ENCODE measurements around the gene ST3GAL3. TPM values are rescaled to one million over a fixed set of nuclear protein-coding genes. Genes with fewer than 3 reads are reported as not detected.

Gene ST3GAL3
- polyA plus RNA-seq, 3 donors, result 21.0 to 25.4 (median 22.9) TPM

DNA sequence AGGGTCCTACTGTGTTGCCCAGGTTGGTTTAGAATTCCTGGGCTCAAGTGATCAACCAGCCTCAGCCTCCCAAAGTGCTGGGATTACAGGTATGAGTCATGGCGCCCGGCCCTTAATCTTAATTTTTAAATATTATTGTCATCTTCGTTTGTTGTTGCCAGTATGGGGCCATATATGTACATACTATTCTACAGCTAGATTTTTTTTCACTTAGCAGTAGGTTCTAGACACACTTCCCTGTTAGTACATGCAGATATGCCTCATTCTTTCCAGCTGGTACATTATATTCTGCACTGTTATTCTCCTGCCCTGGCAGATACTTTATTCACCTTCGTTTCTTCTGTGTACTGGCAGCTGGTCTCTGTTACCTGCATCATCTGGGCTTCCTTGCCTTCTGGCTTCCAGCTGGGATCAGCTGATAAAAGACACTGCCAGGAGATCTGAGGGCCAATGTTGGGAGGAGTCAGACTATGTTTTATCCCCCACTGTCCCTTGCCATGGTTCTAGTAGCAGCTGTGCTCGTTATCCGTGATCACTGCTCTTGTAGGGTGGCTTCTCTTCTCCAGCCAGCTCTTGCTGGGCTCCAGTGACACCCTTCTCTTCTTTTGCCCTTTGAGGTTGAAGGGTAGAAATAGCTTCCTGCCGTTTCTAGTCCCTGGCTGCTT, 24.7 kb downstream of the ST3GAL3 start:
- DNase-seq (ENCODE audit: extremely low read depth in 1 of 11, low read depth in 9 of 11, low spot score in 4 of 11), result no peak

DNA sequence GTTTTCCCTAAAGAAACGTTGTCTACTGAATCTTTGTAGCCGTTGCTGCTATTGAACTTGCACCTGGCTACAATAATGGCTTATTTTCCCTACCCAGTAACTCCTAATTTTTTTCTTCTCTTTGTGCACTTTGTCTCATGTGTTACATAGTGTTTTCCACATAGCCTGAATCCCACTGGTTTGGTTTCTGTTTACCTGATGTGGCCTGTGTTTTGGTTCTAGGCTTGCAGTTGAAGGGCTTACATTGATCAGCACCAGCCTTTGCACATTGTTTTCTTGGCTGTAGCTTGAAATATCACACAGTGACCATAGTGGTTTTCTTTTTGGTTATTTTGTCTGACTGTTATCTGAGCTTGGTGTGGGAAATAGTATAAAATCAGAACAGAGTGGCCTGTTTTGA, 29.5 kb downstream of the ST3GAL3 start:
- no peak for DNase-seq (ENCODE audit: extremely low read depth in 1 of 11, low read depth in 9 of 11, low spot score in 4 of 11)

DNA sequence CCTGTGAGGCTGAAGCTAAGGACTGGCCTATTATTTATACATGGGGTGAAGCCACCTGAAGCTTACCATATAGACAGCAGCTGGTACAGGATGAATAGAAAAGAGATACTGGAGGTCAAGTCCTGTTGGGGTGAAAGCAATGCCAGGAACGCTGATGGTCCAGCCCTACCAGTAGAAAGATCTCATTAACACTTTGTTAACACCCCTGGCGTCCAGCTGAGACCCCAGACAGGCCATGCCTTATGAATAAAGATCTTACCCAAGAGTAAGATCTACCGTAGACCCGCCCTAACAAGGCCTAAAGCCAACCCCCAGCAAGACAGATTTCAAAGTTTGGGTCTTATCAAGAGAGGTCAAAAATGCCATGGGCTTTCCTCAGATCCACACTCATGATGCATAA, 34.7 kb downstream of the ST3GAL3 start:
- DNase-seq (ENCODE audit: extremely low read depth in 1 of 11, low read depth in 9 of 11, low spot score in 4 of 11), result no peak

- DNase-seq (ENCODE audit: extremely low read depth in 1 of 11, low read depth in 9 of 11, low spot score in 4 of 11), result no peak
Observed at GRCh38 chr1:43743206-43743605, 35.9 kb downstream of the ST3GAL3 start.

DNA sequence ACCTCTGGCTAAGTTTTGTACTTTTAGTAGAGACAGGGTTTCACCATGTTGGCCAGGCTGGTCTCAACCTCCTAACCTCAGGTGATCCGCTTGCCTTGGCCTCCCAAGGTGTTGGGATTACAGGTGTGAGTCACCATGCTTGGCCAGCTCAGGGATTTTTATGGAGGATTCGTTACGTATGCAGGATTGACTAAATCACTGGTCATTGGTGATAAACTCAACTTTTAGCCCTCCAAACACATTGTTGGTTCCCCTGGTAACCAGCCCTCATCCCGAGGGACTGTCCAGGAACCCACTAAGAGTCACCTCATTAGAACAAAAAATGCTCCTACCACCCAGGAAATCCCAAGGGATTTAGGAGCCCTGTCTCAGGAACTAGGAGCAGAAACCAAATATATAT, 40.4 kb downstream of the ST3GAL3 start:
- no peak for DNase-seq (ENCODE audit: extremely low read depth in 1 of 11, low read depth in 9 of 11, low spot score in 4 of 11)

GRCh38 chr1:43750083-43750482, 42.7 kb downstream of the ST3GAL3 start:
- DNase-seq (ENCODE audit: extremely low read depth in 1 of 11, low read depth in 9 of 11, low spot score in 4 of 11), result no peak

DNA sequence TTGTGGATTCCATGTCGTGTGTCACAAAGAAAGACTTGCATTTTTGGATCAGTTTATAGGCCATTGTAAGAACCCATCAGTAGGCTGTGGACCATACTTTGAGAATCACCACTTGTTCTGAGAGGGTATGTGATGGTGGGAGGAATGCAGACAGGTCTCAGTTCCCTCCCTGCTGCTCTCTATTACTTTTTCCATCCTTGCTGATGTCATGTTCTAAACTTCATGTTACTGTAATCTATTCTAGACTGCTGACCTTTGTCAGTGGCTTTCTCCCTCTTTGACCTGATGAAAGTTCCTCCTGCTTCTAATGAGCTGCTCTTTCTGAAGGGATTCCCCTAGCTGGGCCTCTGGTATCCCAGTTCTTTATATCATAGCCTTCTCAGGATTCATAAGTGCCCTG, 46.1 kb downstream of the ST3GAL3 start:
- no peak for DNase-seq (ENCODE audit: extremely low read depth in 1 of 11, low read depth in 9 of 11, low spot score in 4 of 11)

- DNase-seq (ENCODE audit: extremely low read depth in 1 of 11, low read depth in 9 of 11, low spot score in 4 of 11), result no peak
Observed at GRCh38 chr1:43754892-43755291, 47.6 kb downstream of the ST3GAL3 start.

GRCh38 chr1:43757343-43758053, 50.2 kb downstream of the ST3GAL3 start:
- no peak for DNase-seq (ENCODE audit: extremely low read depth in 1 of 11, low read depth in 9 of 11, low spot score in 4 of 11)

GRCh38 chr1:43760745-43761317, 53.5 kb downstream of the ST3GAL3 start:
- no peak for DNase-seq (ENCODE audit: extremely low read depth in 1 of 11, low read depth in 9 of 11, low spot score in 4 of 11)

GRCh38 chr1:43763497-43763973, 56.2 kb downstream of the ST3GAL3 start:
- peak; percentile 56 to 85 (median 71) for DNase-seq (ENCODE audit: extremely low read depth in 1 of 11, low read depth in 9 of 11, low spot score in 4 of 11)

DNA sequence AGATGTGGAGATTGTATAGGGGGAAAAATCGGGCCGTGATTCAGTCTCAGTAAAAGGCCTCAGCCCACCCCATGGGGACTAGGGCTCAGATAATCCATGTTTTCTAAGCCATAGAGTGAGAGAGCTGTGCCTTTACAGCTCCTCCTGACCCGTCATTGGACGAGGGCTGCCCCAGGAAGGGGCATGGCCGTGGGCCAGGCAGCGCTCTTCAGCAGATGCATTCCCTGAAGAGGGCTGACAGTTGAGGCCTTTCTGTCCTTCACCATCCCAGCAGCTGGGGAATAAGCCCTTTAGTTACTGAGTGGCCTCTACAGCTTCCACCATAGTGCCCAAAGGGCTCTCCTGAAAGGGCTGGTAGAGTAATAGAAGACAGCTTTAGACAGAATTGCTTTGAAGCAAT, 57.2 kb downstream of the ST3GAL3 start:
- no peak for DNase-seq (ENCODE audit: extremely low read depth in 1 of 11, low read depth in 9 of 11, low spot score in 4 of 11)

DNA sequence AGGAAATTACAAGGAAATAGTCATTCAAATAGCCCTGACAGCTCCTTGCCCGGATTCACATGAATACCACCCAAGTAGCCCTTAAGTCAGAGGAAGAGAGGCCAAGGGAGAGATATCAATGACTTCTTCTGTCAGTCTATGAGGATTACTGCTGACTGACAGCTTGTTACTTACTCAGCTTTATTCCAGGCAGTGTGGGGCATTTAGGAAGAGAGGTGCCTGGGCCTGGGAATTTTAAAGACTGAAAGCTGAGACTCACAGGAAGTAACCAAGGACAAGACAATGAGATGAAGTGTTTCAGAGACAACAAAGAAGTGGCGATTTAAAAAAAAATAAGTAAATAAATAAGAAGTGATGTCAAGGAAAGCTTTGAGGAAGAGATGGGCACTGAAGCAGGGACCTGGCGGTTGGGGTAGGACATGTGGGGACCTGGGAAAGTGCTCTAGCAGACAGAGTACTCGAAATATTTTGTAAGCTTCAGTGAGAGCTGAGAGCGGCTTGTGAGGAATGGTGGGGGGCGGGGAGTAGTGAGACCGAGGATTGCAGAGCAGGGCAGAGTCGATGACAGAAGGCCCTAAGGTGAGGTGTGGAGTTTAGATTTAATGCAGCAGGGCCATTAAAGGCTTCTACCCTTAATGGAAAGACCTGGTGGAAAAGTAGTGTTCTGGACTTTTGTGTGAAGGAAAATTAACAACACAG, 58.9 kb downstream of the ST3GAL3 start:
- no peak for DNase-seq (ENCODE audit: extremely low read depth in 1 of 11, low read depth in 9 of 11, low spot score in 4 of 11)

- no peak for DNase-seq (ENCODE audit: extremely low read depth in 1 of 11, low read depth in 9 of 11, low spot score in 4 of 11)
Observed at GRCh38 chr1:43766818-43767525, 59.6 kb downstream of the ST3GAL3 start.

DNA sequence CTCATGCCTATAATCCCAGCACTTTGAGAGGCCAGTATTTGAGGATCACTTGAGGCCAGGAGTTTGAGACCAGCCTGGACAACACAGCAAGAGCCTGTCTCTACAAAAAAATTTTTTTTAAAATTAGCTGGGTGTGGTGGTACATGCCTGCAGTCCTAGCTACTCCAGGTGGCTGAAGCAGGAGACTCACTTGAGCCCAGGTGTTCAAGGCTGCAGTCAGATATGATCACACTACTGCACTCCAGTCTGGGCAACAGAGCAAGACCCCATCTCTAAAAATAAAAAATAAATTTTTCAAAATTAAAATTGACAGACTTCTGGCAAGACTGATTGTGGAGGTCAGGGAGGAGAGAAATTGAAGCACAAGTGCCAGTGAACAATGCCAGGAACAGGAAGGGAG, 60.8 kb downstream of the ST3GAL3 start:
- no peak for DNase-seq (ENCODE audit: extremely low read depth in 1 of 11, low read depth in 9 of 11, low spot score in 4 of 11)

- no peak for DNase-seq (ENCODE audit: extremely low read depth in 1 of 11, low read depth in 9 of 11, low spot score in 4 of 11)
Observed at GRCh38 chr1:43769350-43769908, 62.1 kb downstream of the ST3GAL3 start.

- no peak for DNase-seq (ENCODE audit: extremely low read depth in 1 of 11, low read depth in 9 of 11, low spot score in 4 of 11)
Observed at GRCh38 chr1:43770111-43770510, 62.8 kb downstream of the ST3GAL3 start.

GRCh38 chr1:43772978-43773377, 65.6 kb downstream of the ST3GAL3 start:
- DNase-seq (ENCODE audit: extremely low read depth in 1 of 11, low read depth in 9 of 11, low spot score in 4 of 11), result no peak

GRCh38 chr1:43773821-43774220, 66.5 kb downstream of the ST3GAL3 start:
- no peak for DNase-seq (ENCODE audit: extremely low read depth in 1 of 11, low read depth in 9 of 11, low spot score in 4 of 11)
